GM23338 (cell line): ENCODE results near the gene LRTM2.

Experiments
- CREB1 ChIP-seq: fragments of 250-450 bp; sonication (Bioruptor Pico); IDR thresholded peaks from 2 replicates; pipeline ENCODE4 v1.5.0; 2020; ENCODE audit warnings: low read depth, mild to moderate bottlenecking, moderate library complexity
- CTCF ChIP-seq, 2 experiments: fragments of 200-600 bp in 1 of 2; sonication (generic) in 1 of 2; conservative IDR thresholded peaks; 2 replicates each; pipeline versions ENCODE4 v1.5.1 to v1.6.1; 2016 to 2017; ENCODE audit warnings: antibody characterized with exemption in 2 of 2, low read depth in 2 of 2, mild to moderate bottlenecking in 2 of 2, moderate library complexity in 1 of 2
- EZH2 ChIP-seq: fragments of 200-600 bp; sonication (generic); IDR thresholded peaks from one replicate; pipeline ENCODE4 v1.8.0; 2017; ENCODE audit warnings: antibody characterized with exemption, mild to moderate bottlenecking, low read depth; ENCODE audit not compliant: unreplicated experiment
- EZH2phosphoT487 ChIP-seq: fragments of 200-600 bp; sonication (generic); IDR thresholded peaks from one replicate; pipeline ENCODE4 v1.8.1; 2018; ENCODE audit warnings: antibody characterized with exemption; ENCODE audit not compliant: unreplicated experiment
- JUNB ChIP-seq: IDR thresholded peaks from one replicate; pipeline ENCODE4 v1.6.1; 2016; ENCODE audit warnings: antibody characterized with exemption; ENCODE audit not compliant: unreplicated experiment
- POLR2AphosphoS5 ChIP-seq: IDR thresholded peaks from 2 replicates; pipeline ENCODE4 v1.6.1; 2016; ENCODE audit warnings: antibody characterized with exemption, low read depth
- REST ChIP-seq: IDR thresholded peaks from one replicate; pipeline ENCODE4 v1.6.1; 2018; ENCODE audit warnings: antibody characterized with exemption; ENCODE audit not compliant: unreplicated experiment
- STAT1 ChIP-seq: IDR thresholded peaks from one replicate; pipeline ENCODE4 v1.6.1; 2016; ENCODE audit warnings: antibody characterized with exemption; ENCODE audit not compliant: unreplicated experiment
- ZNF114 ChIP-seq: fragments of 250-450 bp; sonication (Bioruptor Pico); IDR thresholded peaks from 2 replicates; pipeline ENCODE4 v1.5.0; 2020; ENCODE audit warnings: mild to moderate bottlenecking, moderate library complexity
- ZNF331 ChIP-seq: fragments of 250-450 bp; sonication (Bioruptor Pico); IDR thresholded peaks from 2 replicates; pipeline ENCODE4 v1.5.0; 2020; ENCODE audit warnings: low read depth, mild to moderate bottlenecking, moderate library complexity

GRCh38 chr12:1811281-1811947 is 9.0 kb upstream of the LRTM2 start:
- TF ChIP-seq CTCF (conservative IDR thresholded peaks at IDR 0.05; ENCODE audit: low read depth in 2 of 2) (no peak), JUNB (no peak), EZH2 (no peak), EZH2phosphoT487 (no peak), POLR2AphosphoS5 (no peak), REST (no peak), ZNF114 (CRISPR knock-in tag) (no peak), STAT1 (no peak), ZNF331 (CRISPR knock-in tag) (no peak), CREB1 (CRISPR knock-in tag) (no peak)
